ENCODE results near the gene CDKN2AIPNL.
A peak's percentile ranks its signal among the peaks of the same experiment; 100 is the strongest.

CDKN2AIPNL gene, protein sequence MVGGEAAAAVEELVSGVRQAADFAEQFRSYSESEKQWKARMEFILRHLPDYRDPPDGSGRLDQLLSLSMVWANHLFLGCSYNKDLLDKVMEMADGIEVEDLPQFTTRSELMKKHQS

DNA sequence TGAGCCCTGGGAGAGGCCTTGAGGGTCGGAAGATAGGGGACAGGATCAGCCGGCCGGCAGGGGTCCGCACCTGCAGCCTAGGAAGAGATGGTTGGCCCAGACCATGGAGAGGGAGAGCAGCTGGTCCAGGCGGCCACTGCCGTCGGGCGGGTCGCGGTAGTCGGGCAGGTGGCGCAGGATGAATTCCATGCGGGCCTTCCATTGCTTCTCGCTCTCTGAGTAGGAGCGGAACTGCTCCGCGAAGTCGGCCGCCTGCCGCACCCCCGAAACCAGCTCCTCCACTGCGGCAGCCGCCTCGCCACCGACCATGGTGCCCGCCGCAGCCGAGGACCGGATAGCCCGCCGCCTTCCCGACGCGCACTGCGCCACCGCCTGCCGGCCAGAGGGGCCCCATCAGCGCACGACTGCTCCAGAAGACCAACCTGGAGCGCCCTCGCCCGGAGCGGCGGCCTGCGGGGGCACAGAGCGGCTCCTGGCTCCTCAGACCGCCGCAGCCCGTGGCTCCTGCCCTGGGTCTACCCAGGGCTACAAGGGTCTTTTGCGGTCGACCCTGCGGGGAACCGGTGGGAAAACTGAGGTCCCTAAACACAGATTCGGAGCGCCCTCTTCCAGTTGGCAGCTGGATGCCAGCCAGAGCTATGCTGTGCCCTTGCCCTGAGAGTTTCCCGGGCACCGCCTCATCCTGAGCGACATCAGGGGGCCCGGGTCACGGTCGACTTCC, at the start of gene CDKN2AIPNL:
Gene CDKN2AIPNL (minus strand): TSS at position 336 of the 721 bp plus-strand sequence. CDS start 27 bp downstream, at position 309.
- Histone ChIP-seq H3K4me3 (replicated peaks; ENCODE audit: low read depth, low read length) (peak within 1 kb of the TSS; percentile 81), H3K36me3 (ENCODE audit: control insufficient read depth, insufficient read depth, low read length) (no peaks in the 10 kb centered on the region; the same call in none of the 2 replicates), H3K27me3 (replicated peaks; ENCODE audit: control insufficient read depth, insufficient read depth, low read length) (no peaks in the 10 kb centered on the region)
- TF ChIP-seq, protein P1, sequence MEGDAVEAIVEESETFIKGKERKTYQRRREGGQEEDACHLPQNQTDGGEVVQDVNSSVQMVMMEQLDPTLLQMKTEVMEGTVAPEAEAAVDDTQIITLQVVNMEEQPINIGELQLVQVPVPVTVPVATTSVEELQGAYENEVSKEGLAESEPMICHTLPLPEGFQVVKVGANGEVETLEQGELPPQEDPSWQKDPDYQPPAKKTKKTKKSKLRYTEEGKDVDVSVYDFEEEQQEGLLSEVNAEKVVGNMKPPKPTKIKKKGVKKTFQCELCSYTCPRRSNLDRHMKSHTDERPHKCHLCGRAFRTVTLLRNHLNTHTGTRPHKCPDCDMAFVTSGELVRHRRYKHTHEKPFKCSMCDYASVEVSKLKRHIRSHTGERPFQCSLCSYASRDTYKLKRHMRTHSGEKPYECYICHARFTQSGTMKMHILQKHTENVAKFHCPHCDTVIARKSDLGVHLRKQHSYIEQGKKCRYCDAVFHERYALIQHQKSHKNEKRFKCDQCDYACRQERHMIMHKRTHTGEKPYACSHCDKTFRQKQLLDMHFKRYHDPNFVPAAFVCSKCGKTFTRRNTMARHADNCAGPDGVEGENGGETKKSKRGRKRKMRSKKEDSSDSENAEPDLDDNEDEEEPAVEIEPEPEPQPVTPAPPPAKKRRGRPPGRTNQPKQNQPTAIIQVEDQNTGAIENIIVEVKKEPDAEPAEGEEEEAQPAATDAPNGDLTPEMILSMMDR (IDR thresholded peaks at IDR 0.05; ENCODE audit: insufficient read depth, low read length, poor library complexity, severe bottlenecking): peak; percentile 82
- DNase-seq (ENCODE audit: extremely low read depth, insufficient read length): peak; percentile 91

DNA sequence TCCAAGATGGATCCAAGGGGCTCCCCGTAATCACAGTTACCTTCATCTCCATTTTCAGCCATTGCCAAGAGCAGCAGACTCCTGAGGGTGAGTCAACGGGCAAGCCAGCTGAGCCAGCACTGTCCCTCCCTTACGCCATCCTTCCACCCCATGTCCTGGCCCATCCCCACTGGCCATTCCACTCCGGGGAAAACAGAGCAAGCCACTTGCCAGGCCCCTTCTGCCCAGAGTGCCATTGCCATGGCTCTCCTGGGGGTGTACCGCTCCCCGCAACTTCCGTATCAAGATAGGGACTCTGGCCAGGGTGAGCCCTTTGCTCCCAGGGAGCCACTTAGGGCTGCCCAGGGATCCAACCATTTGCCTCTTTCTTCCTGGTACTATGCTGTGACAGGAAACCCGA, 48.9 kb upstream of the CDKN2AIPNL start:
- H3K27me3 ChIP-seq (replicated peaks; ENCODE audit: control insufficient read depth, insufficient read depth, low read length): no peaks in the 10 kb centered on the region
- TF ChIP-seq, protein P1 (IDR thresholded peaks at IDR 0.05; ENCODE audit: insufficient read depth, low read length, poor library complexity, severe bottlenecking): no peak
- H3K36me3 ChIP-seq (ENCODE audit: control insufficient read depth, insufficient read depth, low read length): no peaks in the 10 kb centered on the region
- no peak overlapping the region for H3K4me3 ChIP-seq (replicated peaks; ENCODE audit: low read depth, low read length)
- DNase-seq (ENCODE audit: extremely low read depth, insufficient read length): no peak

DNA sequence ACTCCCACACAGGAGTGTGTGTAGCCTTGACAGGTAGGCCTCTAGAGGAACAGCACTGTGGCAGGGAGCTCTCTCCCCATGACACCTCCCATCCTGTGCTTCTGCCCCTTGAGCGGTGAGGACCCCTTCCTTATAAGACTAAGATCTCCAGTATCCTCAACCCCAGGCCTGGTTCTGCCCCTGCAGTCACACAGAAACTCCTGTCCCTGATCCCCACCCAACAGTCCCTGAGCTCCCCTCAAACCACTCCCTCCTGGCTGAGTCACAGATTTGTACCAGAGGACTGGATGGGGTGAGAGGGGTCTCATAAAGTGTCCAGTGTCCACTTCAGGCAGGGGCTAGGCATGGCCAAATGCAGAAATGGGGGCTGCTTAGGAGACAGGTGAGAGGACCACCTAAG, 47.8 kb upstream of the CDKN2AIPNL start:
- TF ChIP-seq, protein P1 (IDR thresholded peaks at IDR 0.05; ENCODE audit: insufficient read depth, low read length, poor library complexity, severe bottlenecking): no peak
- no peaks in the 10 kb centered on the region for H3K36me3 ChIP-seq (ENCODE audit: control insufficient read depth, insufficient read depth, low read length)
- H3K27me3 ChIP-seq (replicated peaks; ENCODE audit: control insufficient read depth, insufficient read depth, low read length): no peaks in the 10 kb centered on the region
- H3K4me3 ChIP-seq (replicated peaks; ENCODE audit: low read depth, low read length): no peak overlapping the region
- DNase-seq (ENCODE audit: extremely low read depth, insufficient read length): no peak

- no peak for DNase-seq (ENCODE audit: extremely low read depth, insufficient read length)
- H3K36me3 ChIP-seq (ENCODE audit: control insufficient read depth, insufficient read depth, low read length): no peaks in the 10 kb centered on the region
- TF ChIP-seq, protein P1 (IDR thresholded peaks at IDR 0.05; ENCODE audit: insufficient read depth, low read length, poor library complexity, severe bottlenecking): no peak
- no peak overlapping the region for H3K4me3 ChIP-seq (replicated peaks; ENCODE audit: low read depth, low read length)
- no peaks in the 10 kb centered on the region for H3K27me3 ChIP-seq (replicated peaks; ENCODE audit: control insufficient read depth, insufficient read depth, low read length)
Measured at GRCh38 chr5:134459010-134459403, 47.3 kb upstream of the CDKN2AIPNL start.

- Histone ChIP-seq H3K36me3 (ENCODE audit: control insufficient read depth, insufficient read depth, low read length) (no peaks in the 10 kb centered on the region), H3K4me3 (replicated peaks; ENCODE audit: low read depth, low read length) (no peak overlapping the region), H3K27me3 (replicated peaks; ENCODE audit: control insufficient read depth, insufficient read depth, low read length) (no peaks in the 10 kb centered on the region)
- TF ChIP-seq, protein P1 (IDR thresholded peaks at IDR 0.05; ENCODE audit: insufficient read depth, low read length, poor library complexity, severe bottlenecking): no peak
- no peak for DNase-seq (ENCODE audit: extremely low read depth, insufficient read length)
Measured at GRCh38 chr5:134458234-134459009, 46.7 kb upstream of the CDKN2AIPNL start.
